ENCODE results near the gene SLC36A2.

The SLC36A2 gene

GRCh38 chr5:151284392-151284967 lies 62.9 kb downstream of the SLC36A2 start:
- H3K4me1 ChIP-seq (ENCODE audit: control insufficient read depth, insufficient read depth, low read length, poor library complexity, severe bottlenecking) = no peaks in the 10 kb centered on the region

GRCh38 chr5:151283120-151283825 lies 64.1 kb downstream of the SLC36A2 start:
- H3K27ac ChIP-seq (ENCODE audit: low read depth, low read length, severe bottlenecking) = no peak overlapping the region
- WGBS, 2 experiments (ENCODE audit: insufficient coverage in 2 of 2) = 85 to 100% methylated on average over 1 to 3 of the region's 4 CpGs
- H3K4me3 ChIP-seq (ENCODE audit: extremely low read depth, insufficient read depth, low read length, poor library complexity, severe bottlenecking) = no peak overlapping the region
- no peaks in the 10 kb centered on the region for H3K36me3 ChIP-seq (ENCODE audit: control insufficient read depth, insufficient read depth, low read length)
- H3K9me3 ChIP-seq (ENCODE audit: control insufficient read depth, low read length) = no peaks in the 10 kb centered on the region
- no peaks in the 10 kb centered on the region for H3K4me1 ChIP-seq (ENCODE audit: control insufficient read depth, insufficient read depth, low read length, poor library complexity, severe bottlenecking)

More at GRCh38 chr5:151284392-151284967, 62.9 kb downstream of the SLC36A2 start:
- Histone ChIP-seq H3K9me3 (ENCODE audit: control insufficient read depth, low read length) (no peaks in the 10 kb centered on the region), H3K4me3 (ENCODE audit: extremely low read depth, insufficient read depth, low read length, poor library complexity, severe bottlenecking) (no peak overlapping the region), H3K27ac (ENCODE audit: low read depth, low read length, severe bottlenecking) (no peak overlapping the region), H3K36me3 (ENCODE audit: control insufficient read depth, insufficient read depth, low read length) (no peaks in the 10 kb centered on the region)
- 8% methylated on average over 5 of the region's 8 CpGs; no CpG with 5 or more reads in 1 of the 2 experiments for WGBS, 2 experiments (ENCODE audit: insufficient coverage in 2 of 2)

- no peak overlapping the region for H3K27ac ChIP-seq (ENCODE audit: low read depth, low read length, severe bottlenecking)
- 89 to 92% methylated on average over 12 of the region's 13 CpGs for WGBS, 2 experiments (ENCODE audit: insufficient coverage in 2 of 2)
- no peaks in the 10 kb centered on the region for H3K36me3 ChIP-seq (ENCODE audit: control insufficient read depth, insufficient read depth, low read length)
- no peaks in the 10 kb centered on the region for H3K9me3 ChIP-seq (ENCODE audit: control insufficient read depth, low read length)
- H3K4me1 ChIP-seq (ENCODE audit: control insufficient read depth, insufficient read depth, low read length, poor library complexity, severe bottlenecking) = no peaks in the 10 kb centered on the region
- H3K4me3 ChIP-seq (ENCODE audit: extremely low read depth, insufficient read depth, low read length, poor library complexity, severe bottlenecking) = no peak overlapping the region
Observed at GRCh38 chr5:151281001-151281639, 66.2 kb downstream of the SLC36A2 start.

- H3K4me3 ChIP-seq (ENCODE audit: extremely low read depth, insufficient read depth, low read length, poor library complexity, severe bottlenecking) = no peak overlapping the region
Observed at GRCh38 chr5:151280443-151280842, 66.9 kb downstream of the SLC36A2 start.

GRCh38 chr5:151278845-151279244 lies 68.5 kb downstream of the SLC36A2 start:
- 93 to 100% methylated on average over 4 of the region's 5 CpGs for WGBS, 2 experiments (ENCODE audit: insufficient coverage in 2 of 2)
- Histone ChIP-seq H3K36me3 (ENCODE audit: control insufficient read depth, insufficient read depth, low read length) (no peaks in the 10 kb centered on the region), H3K27ac (ENCODE audit: low read depth, low read length, severe bottlenecking) (no peak overlapping the region), H3K4me1 (ENCODE audit: control insufficient read depth, insufficient read depth, low read length, poor library complexity, severe bottlenecking) (no peaks in the 10 kb centered on the region), H3K4me3 (ENCODE audit: extremely low read depth, insufficient read depth, low read length, poor library complexity, severe bottlenecking) (no peak overlapping the region), H3K9me3 (ENCODE audit: control insufficient read depth, low read length) (no peaks in the 10 kb centered on the region)

More at GRCh38 chr5:151280443-151280842, 66.9 kb downstream of the SLC36A2 start:
- no peaks in the 10 kb centered on the region for H3K9me3 ChIP-seq (ENCODE audit: control insufficient read depth, low read length)
- no peaks in the 10 kb centered on the region for H3K36me3 ChIP-seq (ENCODE audit: control insufficient read depth, insufficient read depth, low read length)
- no peaks in the 10 kb centered on the region for H3K4me1 ChIP-seq (ENCODE audit: control insufficient read depth, insufficient read depth, low read length, poor library complexity, severe bottlenecking)
- no peak overlapping the region for H3K27ac ChIP-seq (ENCODE audit: low read depth, low read length, severe bottlenecking)
- WGBS, 2 experiments (ENCODE audit: insufficient coverage in 2 of 2) = 100% methylated on average over 1 of the region's 2 CpGs; no CpG with 5 or more reads in 1 of the 2 experiments

- H3K4me1 ChIP-seq (ENCODE audit: control insufficient read depth, insufficient read depth, low read length, poor library complexity, severe bottlenecking) = no peaks in the 10 kb centered on the region
- no CpG with 5 or more reads among the region's 2 CpGs for WGBS, 2 experiments (ENCODE audit: insufficient coverage in 2 of 2)
- H3K27ac ChIP-seq (ENCODE audit: low read depth, low read length, severe bottlenecking) = no peak overlapping the region
- H3K4me3 ChIP-seq (ENCODE audit: extremely low read depth, insufficient read depth, low read length, poor library complexity, severe bottlenecking) = no peak overlapping the region
- no peaks in the 10 kb centered on the region for H3K9me3 ChIP-seq (ENCODE audit: control insufficient read depth, low read length)
- H3K36me3 ChIP-seq (ENCODE audit: control insufficient read depth, insufficient read depth, low read length) = no peaks in the 10 kb centered on the region
Observed at GRCh38 chr5:151275803-151276202, 71.6 kb downstream of the SLC36A2 start.

- Histone ChIP-seq H3K4me1 (ENCODE audit: control insufficient read depth, insufficient read depth, low read length, poor library complexity, severe bottlenecking) (no peaks in the 10 kb centered on the region), H3K9me3 (ENCODE audit: control insufficient read depth, low read length) (no peaks in the 10 kb centered on the region), H3K4me3 (ENCODE audit: extremely low read depth, insufficient read depth, low read length, poor library complexity, severe bottlenecking) (no peak overlapping the region), H3K27ac (ENCODE audit: low read depth, low read length, severe bottlenecking) (no peak overlapping the region), H3K36me3 (ENCODE audit: control insufficient read depth, insufficient read depth, low read length) (no peaks in the 10 kb centered on the region)
Observed at GRCh38 chr5:151274666-151275065, 72.7 kb downstream of the SLC36A2 start.

GRCh38 chr5:151271336-151271735 lies 76.0 kb downstream of the SLC36A2 start:
- H3K9me3 ChIP-seq (ENCODE audit: control insufficient read depth, low read length) = no peaks in the 10 kb centered on the region
- no peak overlapping the region for H3K4me3 ChIP-seq (ENCODE audit: extremely low read depth, insufficient read depth, low read length, poor library complexity, severe bottlenecking)
- peaks cover 9% of the 10 kb centered on the region for H3K36me3 ChIP-seq (ENCODE audit: control insufficient read depth, insufficient read depth, low read length)
- H3K4me1 ChIP-seq (ENCODE audit: control insufficient read depth, insufficient read depth, low read length, poor library complexity, severe bottlenecking) = peaks cover 2% of the 10 kb centered on the region
- H3K27ac ChIP-seq (ENCODE audit: low read depth, low read length, severe bottlenecking) = no peak overlapping the region

GRCh38 chr5:151270599-151270998 lies 76.8 kb downstream of the SLC36A2 start:
- peaks cover 9% of the 10 kb centered on the region for H3K36me3 ChIP-seq (ENCODE audit: control insufficient read depth, insufficient read depth, low read length)
- H3K4me1 ChIP-seq (ENCODE audit: control insufficient read depth, insufficient read depth, low read length, poor library complexity, severe bottlenecking) = peaks cover 2% of the 10 kb centered on the region
- WGBS, 2 experiments (ENCODE audit: insufficient coverage in 2 of 2) = no CpG with 5 or more reads among the region's 1 CpG
- no peak overlapping the region for H3K27ac ChIP-seq (ENCODE audit: low read depth, low read length, severe bottlenecking)
- H3K4me3 ChIP-seq (ENCODE audit: extremely low read depth, insufficient read depth, low read length, poor library complexity, severe bottlenecking) = no peak overlapping the region
- H3K9me3 ChIP-seq (ENCODE audit: control insufficient read depth, low read length) = no peaks in the 10 kb centered on the region

GRCh38 chr5:151267491-151268260 lies 79.7 kb downstream of the SLC36A2 start:
- Histone ChIP-seq H3K27ac (ENCODE audit: low read depth, low read length, severe bottlenecking) (peak overlapping the region; percentile 4), H3K4me3 (ENCODE audit: extremely low read depth, insufficient read depth, low read length, poor library complexity, severe bottlenecking) (no peak overlapping the region), H3K4me1 (ENCODE audit: control insufficient read depth, insufficient read depth, low read length, poor library complexity, severe bottlenecking) (peaks cover 2% of the 10 kb centered on the region), H3K36me3 (ENCODE audit: control insufficient read depth, insufficient read depth, low read length) (peaks cover 9% of the 10 kb centered on the region), H3K9me3 (ENCODE audit: control insufficient read depth, low read length) (no peaks in the 10 kb centered on the region)
- 84 to 93% methylated on average over 4 to 7 of the region's 11 CpGs for WGBS, 2 experiments (ENCODE audit: insufficient coverage in 2 of 2)

Measured in mesodermal cell (in vitro differentiated cells).